NCI-H345 (cell line): ENCODE results near the gene CNTNAP4.

ENCODE experiments used
- DNase-seq: peaks from one replicate; lab custom pipeline; 2025; lab: John Stamatoyannopoulos, UW

Gene CNTNAP4

DNA sequence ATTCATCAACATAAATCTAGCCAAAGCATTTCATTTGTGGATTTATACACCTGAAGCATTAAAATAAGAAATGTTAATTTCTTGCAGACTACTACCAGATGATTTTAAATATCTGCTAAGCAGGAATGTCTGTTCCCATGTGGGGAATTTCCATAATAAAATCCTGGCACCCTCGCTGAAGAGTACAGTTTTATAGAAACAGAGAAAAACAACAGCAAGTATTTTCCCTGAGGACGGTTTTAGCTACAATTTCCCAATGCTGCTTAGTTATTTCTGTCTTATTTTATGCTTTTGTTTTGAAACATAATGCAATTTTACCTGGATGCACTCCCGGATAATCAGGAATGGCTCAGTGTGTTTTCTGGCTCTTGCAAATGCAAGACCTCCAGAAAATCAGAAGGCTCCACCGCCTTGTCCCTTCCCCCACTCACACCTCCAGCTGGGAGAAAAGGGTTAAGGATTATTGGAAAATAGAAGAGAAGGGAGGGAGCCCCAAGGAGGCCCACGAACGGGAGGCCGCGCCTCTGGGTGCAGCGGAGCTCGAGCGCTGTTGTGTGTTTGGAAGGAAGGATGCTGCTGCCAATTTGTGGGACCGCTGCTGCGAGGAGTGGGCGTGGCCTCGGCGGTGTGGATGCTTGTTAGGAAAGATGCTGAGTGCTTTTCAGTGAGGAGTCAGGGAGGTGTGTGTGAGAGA, at the start of gene CNTNAP4:
CNTNAP4 (plus strand) TSS at position 657 of the 694 bp plus-strand sequence. CDS start 262 bp downstream, outside the sequence.
- no peak for DNase-seq

DNA sequence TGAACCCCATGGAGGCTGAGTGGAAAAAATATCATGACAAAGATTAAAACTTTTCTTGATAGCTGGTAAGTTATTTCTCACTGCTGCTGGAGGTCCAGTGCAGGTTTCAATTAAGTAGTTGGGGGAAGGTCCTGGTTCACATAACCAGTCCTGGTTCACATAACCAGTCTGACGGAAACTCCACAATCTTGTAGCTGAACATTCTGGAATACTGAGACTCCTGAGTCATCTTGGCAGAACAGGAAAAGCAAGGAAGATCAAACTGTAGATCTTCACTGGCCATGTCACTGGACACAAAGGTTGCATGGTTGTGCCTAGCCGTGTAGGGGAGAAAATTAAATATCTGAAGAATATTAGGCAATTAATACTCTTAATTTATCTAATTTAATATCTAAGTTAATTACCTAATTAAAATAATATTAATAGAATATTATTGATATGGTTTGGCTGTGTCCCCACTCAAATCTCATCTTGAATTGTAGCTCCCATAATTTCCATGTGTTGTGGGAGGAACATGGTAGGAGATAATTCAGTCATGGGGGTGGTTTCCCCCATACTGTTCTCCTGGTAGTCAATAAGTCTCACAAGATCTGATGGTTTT, 48.6 kb upstream of the CNTNAP4 start:
- no peak for DNase-seq

DNA sequence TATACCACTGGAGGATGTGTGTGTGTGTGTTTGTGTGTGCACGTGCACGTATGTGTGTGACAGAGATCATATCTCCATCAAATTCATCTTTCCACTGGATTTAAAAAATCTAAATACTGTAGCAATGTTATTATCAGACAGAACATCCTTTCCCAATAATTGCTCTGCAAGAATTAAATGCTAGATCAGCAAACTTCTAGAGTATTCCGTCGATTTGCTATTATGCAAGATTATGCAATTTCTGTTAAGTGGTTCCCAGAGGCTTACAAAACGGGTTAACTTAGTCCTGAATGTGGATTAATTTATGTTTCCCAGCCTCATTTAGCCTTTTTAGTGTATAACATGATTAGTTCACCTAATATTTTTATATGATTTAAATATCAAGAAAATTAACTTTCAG, 44.5 kb upstream of the CNTNAP4 start:
- DNase-seq = no peak

DNA sequence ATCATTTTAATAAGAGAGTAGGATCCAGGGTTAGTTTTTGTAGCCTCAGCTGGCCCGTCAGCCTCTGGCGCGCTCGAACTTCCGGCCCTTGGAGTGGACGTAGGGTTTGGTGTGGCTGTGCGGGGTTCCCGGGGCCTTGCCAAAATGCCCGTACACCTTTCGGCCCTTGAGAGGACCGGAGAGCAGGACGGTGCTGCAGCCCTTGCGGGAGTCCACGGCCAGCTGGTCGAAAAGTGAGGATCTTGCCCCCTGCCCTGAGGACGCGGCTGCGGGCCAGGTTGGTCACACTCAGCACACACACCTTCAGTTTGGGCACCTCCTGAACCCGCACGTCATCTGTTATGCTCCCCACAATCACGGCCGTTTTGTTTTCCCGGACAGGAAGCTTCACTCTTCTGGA, 42.2 kb upstream of the CNTNAP4 start:
- DNase-seq = no peak

DNA sequence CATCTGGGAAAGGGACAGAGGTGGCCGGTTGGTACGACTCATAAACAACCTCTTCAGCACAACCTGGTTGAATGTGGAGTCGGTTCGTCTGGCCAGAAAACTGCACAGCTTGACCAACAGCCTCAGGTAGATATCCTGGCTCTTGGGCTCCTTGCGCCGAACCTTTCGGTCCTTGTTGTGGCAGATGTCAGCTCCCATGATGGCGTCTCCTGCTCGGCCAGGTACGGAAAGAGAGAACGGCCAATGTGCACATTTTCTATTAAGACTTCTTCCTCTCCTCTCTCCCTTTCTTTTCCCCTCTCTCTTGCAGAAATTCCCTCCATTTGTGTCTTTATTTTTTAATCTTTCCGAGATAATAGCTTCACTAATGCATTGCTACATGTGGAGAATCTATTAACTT, 41.8 kb upstream of the CNTNAP4 start:
- DNase-seq = no peak

DNA sequence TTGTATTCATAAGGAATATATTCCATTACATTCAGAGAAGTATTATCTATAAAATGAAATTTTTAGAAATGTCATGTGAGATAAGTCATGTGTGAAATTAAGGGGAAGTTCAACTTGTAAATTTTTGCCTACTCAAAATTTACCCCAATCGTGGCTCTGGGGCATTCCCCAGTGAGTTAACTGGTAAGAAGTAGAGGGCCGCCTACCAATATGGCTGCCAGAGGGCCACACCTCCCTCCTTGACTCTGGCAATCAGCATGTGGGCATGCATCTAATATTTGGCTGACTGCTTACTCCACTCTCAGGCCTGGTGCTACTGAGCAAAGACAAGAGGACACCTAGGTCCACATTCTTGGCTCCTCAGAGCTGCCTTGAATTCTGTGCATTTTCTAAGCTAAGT, 39.7 kb upstream of the CNTNAP4 start:
- DNase-seq = no peak

DNA sequence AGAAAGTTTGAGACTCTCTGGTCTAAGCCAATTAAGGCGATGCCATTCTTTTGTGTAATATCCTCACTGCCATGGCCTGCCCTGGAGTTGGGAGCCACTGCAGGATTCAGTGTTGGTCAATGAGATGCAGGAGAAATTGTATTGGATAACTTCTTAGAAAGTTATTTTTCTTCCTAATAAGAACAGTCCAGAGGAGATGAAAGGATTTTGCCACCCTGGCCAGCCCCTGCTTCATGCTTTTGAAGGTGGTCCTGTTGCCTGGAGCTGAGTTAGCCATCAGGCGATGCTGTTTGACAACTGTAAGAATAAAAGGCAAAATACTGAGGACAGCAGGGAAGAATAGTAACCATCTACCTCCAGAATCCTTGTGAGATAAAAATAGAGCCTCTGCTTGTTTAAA, 35.4 kb upstream of the CNTNAP4 start:
- DNase-seq = no peak

DNA sequence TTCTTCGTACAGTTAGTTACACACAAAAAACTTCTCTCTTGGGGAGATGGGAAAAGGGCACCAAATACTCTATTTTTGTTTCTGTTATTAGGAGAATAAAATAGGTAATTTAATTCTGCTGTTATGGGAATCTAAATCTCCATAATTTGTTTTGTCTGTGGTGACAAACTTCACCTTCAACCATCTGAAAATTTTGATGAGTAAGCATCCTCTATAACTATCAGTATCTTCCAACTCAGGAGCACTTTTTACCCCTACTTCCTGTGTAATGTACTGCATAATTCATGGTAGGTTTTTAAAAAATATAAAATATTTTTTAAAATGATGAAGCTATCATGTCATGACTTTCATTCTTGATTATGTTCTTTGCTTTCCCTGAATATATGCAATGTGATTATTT, 33.6 kb upstream of the CNTNAP4 start:
- no peak for DNase-seq

DNA sequence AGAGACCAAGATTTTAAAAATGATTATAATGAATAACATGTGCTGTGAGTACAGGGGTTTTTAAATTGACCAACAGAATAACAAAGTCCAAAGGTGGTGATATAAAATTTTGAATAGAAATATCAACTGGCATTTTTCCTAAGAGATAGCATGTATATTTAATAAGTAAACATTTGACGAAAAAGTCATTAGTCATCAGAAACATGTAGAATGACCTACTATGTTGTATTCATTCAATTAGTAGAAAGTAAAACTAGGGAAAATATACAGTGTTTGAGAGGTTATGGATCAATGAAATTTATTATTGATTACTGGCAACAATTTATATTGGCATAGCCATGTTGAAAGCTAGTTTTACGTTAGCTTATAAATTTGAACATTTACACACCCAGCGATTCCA, 30.6 kb upstream of the CNTNAP4 start:
- DNase-seq = no peak

DNA sequence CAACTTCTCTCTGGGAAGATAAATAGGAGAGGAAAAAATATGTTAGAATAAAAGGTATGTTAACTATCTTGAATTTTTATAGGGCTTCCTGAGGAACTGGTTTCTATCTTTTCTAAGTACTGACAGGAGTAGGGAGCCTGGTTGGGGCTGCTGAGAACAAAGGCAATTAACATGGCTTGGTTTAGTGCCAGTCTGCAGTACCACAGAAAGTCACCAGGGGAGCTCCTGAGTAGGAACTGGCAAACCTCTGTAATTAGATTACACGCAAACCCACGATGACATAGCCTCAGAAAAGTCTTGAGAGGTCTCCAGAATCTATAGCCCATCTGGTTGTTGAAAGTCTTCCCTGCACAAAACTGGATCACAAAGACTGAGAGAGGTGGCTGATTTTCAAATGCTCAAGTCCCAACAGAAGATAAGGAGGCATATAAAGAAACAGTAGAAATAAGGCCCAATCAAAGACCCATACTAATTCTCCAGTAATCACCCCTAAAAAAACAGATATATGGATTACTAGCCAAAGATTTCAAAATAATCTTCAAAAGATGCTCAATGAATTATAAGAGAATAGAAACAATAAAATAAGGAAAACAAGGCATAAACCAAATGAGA, 11.7 kb upstream of the CNTNAP4 start:
- no peak for DNase-seq

DNA sequence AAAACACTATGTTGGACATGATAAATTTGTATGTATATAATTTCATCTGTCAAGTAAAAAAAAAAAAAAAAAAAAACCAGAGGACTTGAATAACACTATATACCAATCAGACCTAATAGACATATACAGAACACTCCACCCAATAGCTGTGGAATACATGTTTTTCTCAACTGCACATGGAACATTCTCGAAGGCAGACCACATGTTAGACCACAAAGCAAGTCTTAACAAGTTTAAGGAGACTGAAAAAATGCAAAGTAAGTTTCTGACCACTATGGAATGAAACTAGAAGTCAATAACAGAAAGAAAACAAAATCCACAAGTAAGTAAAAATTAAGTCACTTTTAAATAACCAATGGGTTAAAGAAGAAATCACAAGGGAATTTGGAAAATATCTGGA, 8.4 kb upstream of the CNTNAP4 start:
- DNase-seq = no peak

DNA sequence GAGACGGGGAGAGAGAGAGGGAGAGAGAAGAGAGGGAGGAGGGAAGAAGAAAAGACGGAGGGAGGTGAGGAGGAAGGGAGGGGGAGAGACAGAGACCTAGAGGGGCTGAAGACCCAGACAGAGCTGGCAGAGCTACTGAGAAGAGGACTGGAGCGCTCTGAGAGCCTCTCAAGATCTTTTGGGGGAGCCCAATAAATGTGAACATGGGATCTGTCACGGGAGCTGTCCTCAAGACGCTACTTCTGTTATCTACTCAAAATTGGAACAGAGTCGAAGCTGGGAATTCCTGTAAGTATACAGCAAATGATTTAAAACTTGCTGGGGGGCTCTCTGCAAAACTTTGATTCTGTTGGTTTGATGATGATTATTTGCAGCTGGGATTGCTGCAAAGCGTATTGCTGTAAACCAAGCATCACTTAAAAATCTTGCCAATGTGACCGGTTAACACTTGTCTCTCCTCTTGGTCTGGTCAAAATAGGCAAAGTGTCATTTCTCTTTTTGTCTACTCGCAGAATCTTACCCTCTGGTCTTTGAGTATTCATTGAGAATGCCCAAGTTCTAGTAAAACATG, 344 bp downstream of the CNTNAP4 start:
- DNase-seq = no peak

DNA sequence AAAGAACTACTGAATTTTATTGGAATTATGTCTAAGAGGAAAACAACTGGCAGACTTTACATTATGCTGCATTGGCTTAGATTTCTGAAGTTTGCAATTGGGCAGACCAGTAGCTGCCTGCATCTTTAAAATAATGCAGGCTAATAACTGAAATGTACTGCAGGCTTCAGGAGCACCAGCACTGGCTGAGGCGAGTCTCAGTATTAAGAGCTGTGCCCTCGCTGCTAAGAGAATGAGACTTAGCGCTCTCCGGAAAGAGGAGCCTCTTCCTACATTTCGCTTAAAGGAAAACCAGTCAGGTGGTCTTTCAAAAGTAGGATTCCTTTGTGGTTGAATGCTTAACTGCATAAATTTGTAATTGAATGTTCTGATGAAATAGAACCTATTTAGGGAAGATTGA, 885 bp downstream of the CNTNAP4 start:
- DNase-seq = no peak

DNA sequence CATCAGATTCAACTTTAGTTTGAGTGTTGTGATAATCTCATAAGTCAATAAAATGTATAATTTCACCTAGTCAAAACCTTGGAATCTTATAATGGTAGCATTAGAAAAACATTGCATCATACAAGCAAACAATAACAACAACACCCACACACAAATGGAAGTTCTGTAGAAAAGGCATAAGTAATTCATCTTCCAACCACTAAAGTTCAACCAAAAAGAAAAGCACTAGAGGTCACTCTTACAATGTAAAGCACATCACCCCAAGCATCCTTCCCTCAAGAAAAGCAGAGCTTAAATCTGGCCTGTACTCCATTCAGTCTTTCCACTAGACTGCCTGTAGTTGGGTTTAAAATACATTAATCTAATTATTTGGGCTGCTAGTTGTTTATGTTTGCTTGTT, 1.8 kb downstream of the CNTNAP4 start:
- no peak for DNase-seq

DNA sequence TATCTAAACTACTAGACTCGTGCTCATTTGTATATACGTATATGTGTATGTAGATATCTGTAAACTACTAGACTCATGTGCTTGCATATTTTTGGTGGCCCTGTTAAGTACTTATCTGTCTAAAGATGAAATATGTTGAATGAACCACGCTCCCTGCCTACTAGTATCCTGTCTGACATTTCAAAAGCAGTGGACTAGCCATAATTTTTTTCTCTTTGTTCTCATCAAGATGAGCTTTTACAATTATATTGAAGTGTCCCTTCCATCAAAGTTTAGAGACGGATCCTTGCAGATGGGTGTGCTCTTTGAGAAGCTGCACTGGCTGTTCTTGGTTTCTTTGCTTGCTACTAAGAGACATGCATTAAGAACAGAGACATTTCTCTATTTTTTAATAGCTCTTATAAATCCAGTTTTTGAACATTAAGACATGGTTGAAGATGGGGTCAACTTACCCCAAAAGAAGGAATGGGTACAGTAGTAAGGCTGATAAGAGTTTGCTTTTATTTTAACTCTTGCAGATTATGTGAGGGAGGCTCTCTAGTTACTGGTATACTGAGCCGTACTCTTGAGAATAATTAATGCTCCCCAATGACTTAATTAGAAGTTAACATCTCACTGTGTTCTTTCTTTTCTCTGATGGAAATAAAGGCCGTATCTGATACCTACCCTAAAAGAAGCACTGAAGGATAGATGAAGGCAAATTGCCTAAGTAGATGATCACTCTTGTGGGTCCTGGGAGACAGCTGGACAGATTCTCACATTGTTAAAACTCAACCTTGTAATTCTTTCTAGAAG, 3.4 kb downstream of the CNTNAP4 start:
- no peak for DNase-seq

DNA sequence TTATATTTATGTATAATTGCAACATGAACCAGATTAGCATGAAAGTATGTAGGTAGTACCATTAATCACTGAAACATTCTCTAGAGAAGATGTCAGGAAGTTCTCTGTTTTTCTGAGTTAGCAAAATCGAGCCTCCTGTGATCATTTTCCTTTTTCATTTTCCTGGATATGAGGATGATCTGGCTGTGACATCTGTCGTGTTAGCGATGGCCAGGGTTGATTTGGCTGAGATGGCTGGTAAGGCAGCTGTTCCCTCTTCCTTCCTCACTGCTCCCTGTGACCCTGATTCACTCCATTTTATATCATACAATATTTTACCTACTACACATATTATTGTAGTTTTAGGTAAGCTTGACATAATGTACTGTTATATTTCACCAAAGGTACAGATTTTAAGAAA, 10.3 kb downstream of the CNTNAP4 start:
- DNase-seq = no peak

DNA sequence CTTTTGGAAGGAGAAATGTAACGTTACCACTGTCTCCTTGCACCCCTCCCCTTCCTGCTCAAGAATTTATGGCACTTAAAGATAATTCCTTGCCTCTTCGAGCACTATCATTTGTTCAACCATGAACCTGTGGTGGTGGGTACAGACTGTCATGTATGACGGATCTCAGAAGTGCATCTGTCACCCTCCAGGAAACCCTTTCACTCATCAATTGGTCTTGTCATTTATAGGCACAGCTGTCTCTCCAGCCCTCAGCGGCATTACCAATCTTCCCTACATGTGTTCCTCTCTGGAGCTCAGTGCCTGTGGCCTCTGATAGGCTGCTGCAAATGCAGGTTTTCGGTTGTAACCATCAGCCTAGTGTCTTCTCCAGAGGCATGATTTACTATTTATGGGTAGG, 15.0 kb downstream of the CNTNAP4 start:
- no peak for DNase-seq

DNA sequence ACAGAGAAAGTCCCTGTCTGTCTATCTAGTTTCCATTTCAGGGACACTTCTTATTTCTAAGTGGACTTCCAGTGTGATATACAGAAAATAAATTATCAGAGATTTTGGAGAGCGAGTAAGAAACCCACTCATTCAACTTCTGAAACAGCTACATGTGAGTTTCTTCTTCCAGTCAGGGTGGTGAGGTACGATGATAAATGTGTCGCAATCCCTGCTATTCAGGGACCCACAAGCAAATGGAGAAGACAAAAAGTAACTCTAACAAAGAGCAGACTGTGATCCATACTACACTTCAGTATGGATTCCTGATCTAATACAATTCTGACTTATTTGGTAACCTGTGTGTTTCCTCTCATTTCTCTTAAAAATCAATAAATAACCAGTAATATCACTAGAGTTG, 16.8 kb downstream of the CNTNAP4 start:
- DNase-seq = no peak

DNA sequence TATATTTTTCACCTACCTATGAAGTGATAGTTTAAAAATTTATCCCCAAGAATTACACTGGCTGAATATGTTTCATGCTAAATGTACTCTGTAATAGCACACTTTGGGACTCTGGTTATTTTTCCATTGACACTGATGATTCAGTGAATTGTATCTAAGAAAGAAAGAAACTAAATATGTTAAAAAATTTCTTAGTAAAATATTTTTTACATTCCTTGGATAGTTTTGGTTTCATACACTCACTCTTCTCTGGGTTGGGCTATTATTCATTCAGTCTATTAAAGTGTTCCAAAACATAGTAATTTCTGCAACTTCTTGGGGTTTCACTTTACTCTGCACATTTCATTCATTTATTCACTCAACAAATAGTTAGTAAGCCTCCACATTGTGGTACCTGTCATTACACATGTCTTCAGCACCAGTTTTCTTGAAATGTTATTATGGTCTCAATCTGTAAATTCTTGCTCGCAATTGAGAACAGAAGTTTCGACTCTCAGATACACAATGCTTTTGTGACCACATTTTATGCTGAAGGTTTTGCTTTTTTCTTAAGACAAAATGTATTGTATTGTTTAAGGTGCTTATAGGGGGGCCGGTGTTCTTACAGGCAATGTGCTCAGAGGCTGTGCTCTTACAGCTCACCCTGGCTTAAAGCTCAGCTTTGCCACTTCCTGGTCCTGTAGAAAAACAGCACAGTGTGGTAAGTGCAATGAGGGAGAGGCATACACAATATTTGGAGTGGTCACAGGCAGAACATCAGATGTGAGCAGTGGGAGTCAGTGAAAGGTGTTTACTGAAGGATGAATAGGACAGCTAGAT, 17.4 kb downstream of the CNTNAP4 start:
- DNase-seq = no peak

DNA sequence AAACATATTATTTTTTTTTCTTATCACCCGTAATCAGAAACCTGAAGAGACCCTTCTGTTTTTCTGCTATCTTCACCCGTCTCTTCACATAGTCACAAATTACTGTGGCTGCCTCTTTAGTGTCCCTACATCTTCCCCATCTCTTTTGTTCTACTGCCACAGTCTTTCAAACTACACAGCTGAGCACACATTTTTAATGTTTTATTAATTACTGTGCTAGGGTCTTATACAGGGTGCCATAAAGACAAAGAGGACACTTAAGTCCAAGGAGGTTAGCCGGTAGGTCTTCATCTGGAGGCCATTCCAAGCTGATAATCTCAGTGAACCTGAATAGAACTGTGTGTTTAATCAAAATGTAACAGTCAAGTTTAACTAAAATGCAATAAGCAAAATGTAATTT, 20.7 kb downstream of the CNTNAP4 start:
- no peak for DNase-seq

DNA sequence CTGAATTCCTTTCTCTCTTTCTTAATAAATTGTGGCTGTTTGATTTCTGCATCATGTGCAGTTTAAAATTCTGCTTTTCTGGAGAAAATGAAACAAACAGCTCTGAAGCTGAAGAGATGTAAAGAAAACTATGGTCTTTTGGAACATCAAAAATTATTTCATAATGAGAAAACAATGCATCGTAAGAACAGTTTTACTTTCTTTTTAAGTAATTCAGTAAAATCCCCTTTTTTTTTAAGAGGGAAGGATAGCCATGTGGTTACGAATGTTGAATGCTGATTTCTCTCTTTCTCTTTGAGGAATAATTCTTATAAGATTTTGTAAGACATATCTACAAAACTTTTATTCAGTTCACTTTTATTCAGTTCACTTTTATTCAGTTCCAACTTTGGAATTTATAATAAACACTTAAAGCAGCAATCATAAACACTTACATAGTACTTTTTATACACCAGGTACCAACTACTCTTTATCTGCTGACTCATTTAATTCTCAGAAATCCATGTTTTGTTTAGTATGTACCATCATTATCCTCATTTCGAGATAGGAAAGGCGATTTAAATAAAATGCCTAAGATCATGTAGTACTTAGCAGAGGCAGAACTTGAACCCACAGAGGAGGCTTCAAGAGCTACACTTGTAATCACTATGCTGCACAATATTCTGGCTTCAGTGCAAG, 26.6 kb downstream of the CNTNAP4 start:
- no peak for DNase-seq
